Parathyroid adenoma (tissue), 2 donors: ENCODE measurements around the gene ROR2.

Experiments
- H2AFZ ChIP-seq: fragments of 300-600 bp; sonication (generic); one replicate; pipeline ENCODE4 v1.7.0; 2017; ENCODE audit warnings: antibody characterized with exemption, mild to moderate bottlenecking
- H3K27ac ChIP-seq: fragments of 300-600 bp; sonication (generic); one replicate; pipeline ENCODE4 v1.7.0; 2017
- H3K27me3 ChIP-seq: fragments of 300-600 bp; sonication (generic); one replicate; pipeline ENCODE4 v1.7.0; 2017; ENCODE audit warnings: low read length; ENCODE audit not compliant: control insufficient read depth, insufficient read depth
- H3K36me3 ChIP-seq: fragments of 300-600 bp; sonication (generic); one replicate; pipeline ENCODE4 v1.7.0; 2017; ENCODE audit warnings: low read length; ENCODE audit not compliant: control insufficient read depth, insufficient read depth
- H3K4me1 ChIP-seq: fragments of 300-600 bp; sonication (generic); one replicate; pipeline ENCODE4 v1.7.0; 2017; ENCODE audit warnings: control low read depth
- H3K4me2 ChIP-seq: fragments of 300-600 bp; sonication (generic); one replicate; pipeline ENCODE4 v1.7.0; 2017; ENCODE audit warnings: low read length
- H3K4me3 ChIP-seq: fragments of 300-600 bp; sonication (generic); one replicate; pipeline ENCODE4 v1.7.0; 2017; ENCODE audit warnings: low read depth, low read length
- H3K79me2 ChIP-seq: fragments of 300-600 bp; sonication (generic); one replicate; pipeline ENCODE4 v1.7.0; 2017; ENCODE audit warnings: control low read depth
- H3K9ac ChIP-seq: fragments of 300-600 bp; sonication (generic); one replicate; pipeline ENCODE4 v1.7.0; 2017; ENCODE audit warnings: mild to moderate bottlenecking
- H3K9me3 ChIP-seq: fragments of 300-600 bp; sonication (generic); one replicate; pipeline ENCODE4 v1.7.0; 2017; ENCODE audit warnings: low read length; ENCODE audit not compliant: control insufficient read depth
- TF ChIP-seq, protein P1 (sequence below): fragments of 300-600 bp; sonication (generic); IDR thresholded peaks from one replicate; pipeline ENCODE4 v1.7.0; 2017; ENCODE audit warnings: antibody characterized with exemption, mild to moderate bottlenecking
- donor health status: primary hyperparathyroidism.

The ROR2 gene

DNA sequence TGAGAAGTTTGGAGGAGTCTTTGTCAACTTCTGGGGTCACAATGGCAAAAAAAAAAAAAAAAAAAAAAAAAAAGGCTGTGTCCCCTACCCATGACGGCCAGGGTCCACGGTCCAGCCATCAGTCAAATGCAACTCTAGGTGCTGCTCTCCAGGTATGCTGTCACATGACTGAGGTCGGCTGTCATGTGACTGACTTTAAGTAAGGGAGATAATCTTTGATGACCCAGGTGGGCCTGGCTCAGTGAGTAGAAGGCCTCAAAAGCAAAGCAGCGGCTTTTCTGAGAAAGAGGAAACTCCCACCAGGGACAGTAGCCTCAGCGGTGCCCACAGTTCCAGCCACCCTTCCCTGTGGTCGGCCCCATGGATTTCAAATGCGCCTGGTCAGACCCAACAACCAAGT, 117.7 kb downstream of the ROR2 start:
- no peaks in the 10 kb centered on the region for H3K9me3 ChIP-seq

GRCh38 chr9:91825866-91826265, 124.2 kb downstream of the ROR2 start:
- no peaks in the 10 kb centered on the region for H3K9me3 ChIP-seq
- no peaks in the 10 kb centered on the region for H3K4me1 ChIP-seq
- no peak overlapping the region for H3K27ac ChIP-seq
- H3K27me3 ChIP-seq, result no peaks in the 10 kb centered on the region
- H2AFZ ChIP-seq, result no peak overlapping the region
- H3K36me3 ChIP-seq, result no peaks in the 10 kb centered on the region
- no peaks in the 10 kb centered on the region for H3K79me2 ChIP-seq
- TF ChIP-seq, protein P1, sequence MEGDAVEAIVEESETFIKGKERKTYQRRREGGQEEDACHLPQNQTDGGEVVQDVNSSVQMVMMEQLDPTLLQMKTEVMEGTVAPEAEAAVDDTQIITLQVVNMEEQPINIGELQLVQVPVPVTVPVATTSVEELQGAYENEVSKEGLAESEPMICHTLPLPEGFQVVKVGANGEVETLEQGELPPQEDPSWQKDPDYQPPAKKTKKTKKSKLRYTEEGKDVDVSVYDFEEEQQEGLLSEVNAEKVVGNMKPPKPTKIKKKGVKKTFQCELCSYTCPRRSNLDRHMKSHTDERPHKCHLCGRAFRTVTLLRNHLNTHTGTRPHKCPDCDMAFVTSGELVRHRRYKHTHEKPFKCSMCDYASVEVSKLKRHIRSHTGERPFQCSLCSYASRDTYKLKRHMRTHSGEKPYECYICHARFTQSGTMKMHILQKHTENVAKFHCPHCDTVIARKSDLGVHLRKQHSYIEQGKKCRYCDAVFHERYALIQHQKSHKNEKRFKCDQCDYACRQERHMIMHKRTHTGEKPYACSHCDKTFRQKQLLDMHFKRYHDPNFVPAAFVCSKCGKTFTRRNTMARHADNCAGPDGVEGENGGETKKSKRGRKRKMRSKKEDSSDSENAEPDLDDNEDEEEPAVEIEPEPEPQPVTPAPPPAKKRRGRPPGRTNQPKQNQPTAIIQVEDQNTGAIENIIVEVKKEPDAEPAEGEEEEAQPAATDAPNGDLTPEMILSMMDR, result no peak
- no peak overlapping the region for H3K9ac ChIP-seq
- H3K4me3 ChIP-seq, result no peak overlapping the region
- H3K4me2 ChIP-seq, result no peak overlapping the region

More for the DNA sequence above, 117.7 kb downstream of the ROR2 start:
- Histone ChIP-seq H3K4me2 (no peak overlapping the region), H3K4me3 (no peak overlapping the region), H3K9ac (no peak overlapping the region), H3K79me2 (no peaks in the 10 kb centered on the region), H3K4me1 (peaks cover 3% of the 10 kb centered on the region), H3K36me3 (no peaks in the 10 kb centered on the region), H3K27ac (no peak overlapping the region), H2AFZ (no peak overlapping the region), H3K27me3 (no peaks in the 10 kb centered on the region)
- TF ChIP-seq, protein P1, result no peak

DNA sequence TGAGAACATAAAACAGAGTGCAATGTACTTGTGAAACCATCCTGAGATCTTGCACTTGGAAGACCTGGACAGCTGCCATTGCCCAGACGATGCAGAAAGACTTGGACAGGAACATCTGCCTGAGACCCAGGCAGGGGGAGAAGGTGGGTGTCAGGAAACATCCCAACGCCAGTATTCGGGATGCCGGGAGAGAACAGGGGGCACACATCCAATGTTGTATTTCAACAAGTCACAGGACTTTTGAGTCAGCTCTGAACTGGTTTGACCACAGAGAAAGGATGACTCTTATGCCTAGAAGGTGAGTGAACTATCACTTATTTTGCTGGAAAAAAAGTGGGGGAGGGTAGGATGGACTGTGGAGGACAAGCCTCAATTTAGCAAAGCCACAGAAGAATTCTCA, 124.6 kb downstream of the ROR2 start:
- Histone ChIP-seq H3K9ac (no peak overlapping the region), H3K4me1 (no peaks in the 10 kb centered on the region), H3K9me3 (no peaks in the 10 kb centered on the region), H3K79me2 (no peaks in the 10 kb centered on the region), H3K27me3 (no peaks in the 10 kb centered on the region), H3K27ac (no peak overlapping the region), H3K36me3 (no peaks in the 10 kb centered on the region), H3K4me2 (no peak overlapping the region), H3K4me3 (no peak overlapping the region), H2AFZ (no peak overlapping the region)
- TF ChIP-seq, protein P1, result no peak

GRCh38 chr9:91824601-91825305, 125.3 kb downstream of the ROR2 start:
- Histone ChIP-seq H3K4me3 (no peak overlapping the region), H3K9ac (no peak overlapping the region), H3K4me2 (no peak overlapping the region), H3K27ac (no peak overlapping the region), H3K27me3 (no peaks in the 10 kb centered on the region), H3K36me3 (no peaks in the 10 kb centered on the region), H3K9me3 (no peaks in the 10 kb centered on the region), H3K4me1 (no peaks in the 10 kb centered on the region), H2AFZ (no peak overlapping the region), H3K79me2 (no peaks in the 10 kb centered on the region)
- TF ChIP-seq, protein P1, result no peak

DNA sequence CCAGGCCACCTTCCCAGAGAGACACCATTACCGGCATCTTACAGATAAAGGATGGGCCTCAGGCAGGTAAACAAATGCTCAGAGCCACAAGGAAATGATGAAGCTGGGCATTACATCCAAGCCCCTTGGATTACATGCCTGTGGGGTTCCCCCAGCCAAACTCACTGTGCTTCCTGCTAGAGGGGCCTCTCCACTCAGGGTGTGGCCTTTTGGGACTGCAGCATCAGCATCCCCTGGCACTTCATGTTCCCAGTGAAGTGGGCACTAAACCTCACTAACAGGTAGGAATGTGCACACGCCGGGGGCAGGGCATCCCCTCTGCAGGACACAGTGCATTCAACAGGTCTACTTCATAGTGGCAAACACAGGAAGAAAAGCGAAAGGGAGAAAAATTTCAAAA, 125.9 kb downstream of the ROR2 start:
- H3K79me2 ChIP-seq, result no peaks in the 10 kb centered on the region
- H3K4me2 ChIP-seq, result no peak overlapping the region
- H3K9me3 ChIP-seq, result no peaks in the 10 kb centered on the region
- H3K9ac ChIP-seq, result no peak overlapping the region
- no peak overlapping the region for H3K27ac ChIP-seq
- no peaks in the 10 kb centered on the region for H3K4me1 ChIP-seq
- no peak overlapping the region for H3K4me3 ChIP-seq
- TF ChIP-seq, protein P1, result no peak
- no peaks in the 10 kb centered on the region for H3K27me3 ChIP-seq
- no peaks in the 10 kb centered on the region for H3K36me3 ChIP-seq
- H2AFZ ChIP-seq, result no peak overlapping the region
